ENCODE data around the gene ERAL1.

The ERAL1 gene

DNA sequence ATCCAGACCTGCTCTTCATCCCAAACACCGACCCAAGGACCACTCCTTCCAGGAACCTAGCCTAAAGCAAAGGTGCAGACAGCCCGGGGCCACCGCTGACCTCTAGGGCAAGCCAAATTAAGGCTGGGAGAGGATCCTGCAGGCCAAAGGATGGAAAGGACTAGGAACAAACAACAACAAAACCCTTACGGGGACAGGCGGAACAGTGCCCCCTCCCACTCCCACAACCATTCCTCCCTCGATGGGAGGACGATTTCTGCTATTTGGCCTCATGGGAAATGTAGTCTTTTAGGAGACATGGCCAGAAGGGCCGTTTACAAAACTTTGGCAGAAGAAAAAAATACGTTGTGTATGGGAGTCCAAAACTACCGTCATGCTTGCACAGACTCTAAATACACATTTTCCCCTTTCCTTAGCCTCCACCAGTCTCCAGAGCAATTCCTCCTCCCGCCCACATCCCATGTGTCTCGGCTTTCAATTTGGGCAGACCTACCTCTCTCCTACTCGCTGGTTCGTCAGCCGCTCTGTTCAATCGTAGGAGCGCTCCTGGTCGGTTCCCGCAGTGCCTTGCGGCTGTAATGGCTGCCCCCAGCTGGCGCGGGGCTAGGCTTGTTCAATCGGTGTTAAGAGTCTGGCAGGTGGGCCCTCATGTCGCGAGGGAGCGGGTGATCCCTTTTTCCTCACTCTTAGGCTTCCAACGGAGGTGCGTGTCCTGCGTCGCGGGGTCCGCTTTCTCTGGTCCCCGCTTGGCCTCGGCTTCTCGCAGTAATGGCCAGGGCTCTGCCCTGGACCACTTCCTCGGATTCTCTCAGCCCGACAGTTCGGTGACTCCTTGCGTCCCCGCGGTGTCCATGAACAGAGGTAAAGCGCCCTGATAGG lies at the start of gene ERAL1:
ERAL1 (plus strand) TSS at position 560 of the 879 bp plus-strand sequence; CDS start at position 579, 19 bp downstream.
- DNase-seq (ENCODE audit: low read depth): peak; percentile 90
- TF ChIP-seq, protein P1, sequence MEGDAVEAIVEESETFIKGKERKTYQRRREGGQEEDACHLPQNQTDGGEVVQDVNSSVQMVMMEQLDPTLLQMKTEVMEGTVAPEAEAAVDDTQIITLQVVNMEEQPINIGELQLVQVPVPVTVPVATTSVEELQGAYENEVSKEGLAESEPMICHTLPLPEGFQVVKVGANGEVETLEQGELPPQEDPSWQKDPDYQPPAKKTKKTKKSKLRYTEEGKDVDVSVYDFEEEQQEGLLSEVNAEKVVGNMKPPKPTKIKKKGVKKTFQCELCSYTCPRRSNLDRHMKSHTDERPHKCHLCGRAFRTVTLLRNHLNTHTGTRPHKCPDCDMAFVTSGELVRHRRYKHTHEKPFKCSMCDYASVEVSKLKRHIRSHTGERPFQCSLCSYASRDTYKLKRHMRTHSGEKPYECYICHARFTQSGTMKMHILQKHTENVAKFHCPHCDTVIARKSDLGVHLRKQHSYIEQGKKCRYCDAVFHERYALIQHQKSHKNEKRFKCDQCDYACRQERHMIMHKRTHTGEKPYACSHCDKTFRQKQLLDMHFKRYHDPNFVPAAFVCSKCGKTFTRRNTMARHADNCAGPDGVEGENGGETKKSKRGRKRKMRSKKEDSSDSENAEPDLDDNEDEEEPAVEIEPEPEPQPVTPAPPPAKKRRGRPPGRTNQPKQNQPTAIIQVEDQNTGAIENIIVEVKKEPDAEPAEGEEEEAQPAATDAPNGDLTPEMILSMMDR (IDR thresholded peaks at IDR 0.05; ENCODE audit: insufficient read depth, low read depth, low read length, missing control alignments): no peak
- H3K4me3 ChIP-seq (ENCODE audit: low read depth, low read length): peak within 1 kb of the TSS; percentile 81

- TF ChIP-seq, protein P1 (IDR thresholded peaks at IDR 0.05; ENCODE audit: insufficient read depth, low read depth, low read length, missing control alignments): no peak
- no peak overlapping the region for H3K4me3 ChIP-seq (ENCODE audit: low read depth, low read length)
- no peak for DNase-seq (ENCODE audit: low read depth)
Observed at GRCh38 chr17:28807925-28808634, 46.7 kb upstream of the ERAL1 start.

DNA sequence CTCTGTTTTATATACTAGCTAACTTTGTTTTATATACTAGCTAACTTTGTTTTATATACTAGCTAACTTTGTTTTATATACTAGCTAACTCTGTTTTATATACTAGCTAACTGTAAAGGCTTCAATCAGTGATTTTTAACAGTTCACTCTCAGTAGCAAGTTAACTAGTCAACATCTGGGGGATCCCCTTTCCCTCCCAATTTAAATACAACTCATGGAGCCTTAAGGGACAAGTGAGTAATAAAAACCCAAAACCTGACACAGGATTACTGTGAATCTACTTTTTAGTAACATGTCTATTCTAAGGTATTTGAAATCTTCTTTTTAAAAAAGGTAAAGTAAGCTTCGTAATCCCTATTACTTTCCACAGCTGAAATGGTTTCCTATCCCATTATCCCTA lies 44.4 kb upstream of the ERAL1 start:
- H3K4me3 ChIP-seq (ENCODE audit: low read depth, low read length): peak overlapping the region; percentile 25; the same call in 1 of the 2 replicates
- DNase-seq (ENCODE audit: low read depth): peak; percentile 6
- TF ChIP-seq, protein P1 (IDR thresholded peaks at IDR 0.05; ENCODE audit: insufficient read depth, low read depth, low read length, missing control alignments): no peak

GRCh38 chr17:28811651-28812090 lies 43.1 kb upstream of the ERAL1 start:
- TF ChIP-seq, protein P1 (IDR thresholded peaks at IDR 0.05; ENCODE audit: insufficient read depth, low read depth, low read length, missing control alignments): no peak
- peak; percentile 15 for DNase-seq (ENCODE audit: low read depth)
- peak overlapping the region; percentile 64 for H3K4me3 ChIP-seq (ENCODE audit: low read depth, low read length)

- DNase-seq (ENCODE audit: low read depth): peak; percentile 97
- TF ChIP-seq, protein P1 (IDR thresholded peaks at IDR 0.05; ENCODE audit: insufficient read depth, low read depth, low read length, missing control alignments): no peak
- H3K4me3 ChIP-seq (ENCODE audit: low read depth, low read length): peak overlapping the region; percentile 64
Observed at GRCh38 chr17:28812091-28812747, 42.6 kb upstream of the ERAL1 start.

DNA sequence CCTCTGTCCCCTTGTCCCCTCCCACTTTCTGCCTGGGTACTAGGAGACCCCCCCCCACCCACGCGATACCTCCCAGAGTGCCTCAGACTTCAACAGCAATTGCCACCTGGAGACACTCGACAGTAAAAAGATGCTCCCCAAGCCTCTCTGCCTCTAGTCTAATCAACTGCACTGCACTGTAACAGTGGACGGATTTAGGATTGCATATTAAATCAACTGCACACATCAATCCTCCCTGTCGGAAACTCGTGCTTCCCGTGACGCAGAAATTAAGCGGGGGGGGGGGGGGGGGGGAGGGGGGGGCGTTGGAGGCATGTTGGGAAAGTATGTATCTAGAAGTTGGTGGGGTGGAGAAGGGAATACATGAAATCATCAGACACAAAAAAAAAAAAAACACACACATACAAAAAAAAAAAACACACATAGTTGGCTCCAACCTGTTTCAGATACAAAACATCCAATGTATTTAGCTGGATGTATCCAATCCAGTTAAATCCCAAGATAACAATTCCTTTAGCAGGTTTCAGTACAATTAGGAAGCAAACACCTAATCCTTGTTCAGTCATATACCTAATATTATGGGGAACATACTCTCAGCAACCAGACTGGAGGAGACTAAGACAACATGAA lies 42.0 kb upstream of the ERAL1 start:
- DNase-seq (ENCODE audit: low read depth): no peak
- TF ChIP-seq, protein P1 (IDR thresholded peaks at IDR 0.05; ENCODE audit: insufficient read depth, low read depth, low read length, missing control alignments): no peak
- H3K4me3 ChIP-seq (ENCODE audit: low read depth, low read length): peak overlapping the region; percentile 64
